ENCODE measurements around the gene PRKAG2. TPM values are rescaled to one million over a fixed set of nuclear protein-coding genes. Genes with fewer than 3 reads are reported as not detected.
"Not testable (repeated sequence)": the region's sequence is repeated elsewhere in the genome, so short reads cannot be mapped to it uniquely, and the experiment has no call there.

The PRKAG2 gene
- total RNA-seq, 1 donor from 2014 or later: 22.0 TPM

GRCh38 chr7:151884312-151885201, 7.6 kb upstream of the PRKAG2 start:
- DNase-seq (ENCODE audit: low read depth, low spot score): no peak

GRCh38 chr7:151883857-151884256, 6.9 kb upstream of the PRKAG2 start:
- DNase-seq (ENCODE audit: low read depth, low spot score): no peak

GRCh38 chr7:151882734-151883133, 5.8 kb upstream of the PRKAG2 start:
- DNase-seq (ENCODE audit: low read depth, low spot score): no peak

- DNase-seq (ENCODE audit: low read depth, low spot score): no peak
Measured at GRCh38 chr7:151880688-151881087, 3.8 kb upstream of the PRKAG2 start.

- DNase-seq (ENCODE audit: low read depth, low spot score): no peak
Measured at GRCh38 chr7:151877911-151878835, 1.3 kb upstream of the PRKAG2 start.

- no peak for DNase-seq (ENCODE audit: low read depth, low spot score)
Measured at GRCh38 chr7:151875942-151876898, 695 bp downstream of the PRKAG2 start.

GRCh38 chr7:151874479-151874878, 2.4 kb downstream of the PRKAG2 start:
- DNase-seq (ENCODE audit: low read depth, low spot score): not testable (repeated sequence)

GRCh38 chr7:151873402-151873965, 3.4 kb downstream of the PRKAG2 start:
- DNase-seq (ENCODE audit: low read depth, low spot score): no peak

- no peak for DNase-seq (ENCODE audit: low read depth, low spot score)
Measured at GRCh38 chr7:151872531-151873401, 4.1 kb downstream of the PRKAG2 start.

GRCh38 chr7:151871904-151872303, 5.0 kb downstream of the PRKAG2 start:
- no peak for DNase-seq (ENCODE audit: low read depth, low spot score)

GRCh38 chr7:151871189-151871735, 5.7 kb downstream of the PRKAG2 start:
- no peak for DNase-seq (ENCODE audit: low read depth, low spot score)

GRCh38 chr7:151869968-151870918, 6.7 kb downstream of the PRKAG2 start:
- no peak for DNase-seq (ENCODE audit: low read depth, low spot score)

GRCh38 chr7:151869455-151869854, 7.5 kb downstream of the PRKAG2 start:
- no peak for DNase-seq (ENCODE audit: low read depth, low spot score)

- no peak for DNase-seq (ENCODE audit: low read depth, low spot score)
Measured at GRCh38 chr7:151869109-151869428, 7.8 kb downstream of the PRKAG2 start.

GRCh38 chr7:151868396-151869108, 8.4 kb downstream of the PRKAG2 start:
- no peak for DNase-seq (ENCODE audit: low read depth, low spot score)

- DNase-seq (ENCODE audit: low read depth, low spot score): no peak
Measured at GRCh38 chr7:151867912-151868311, 9.0 kb downstream of the PRKAG2 start.

- no peak for DNase-seq (ENCODE audit: low read depth, low spot score)
Measured at GRCh38 chr7:151866761-151867655, 9.9 kb downstream of the PRKAG2 start.

All from pulmonary artery endothelial cell (primary cell).